ENCODE data around the gene KDM4C.
A peak's percentile ranks its signal among the peaks of the same experiment; 100 is the strongest.

The KDM4C gene

GRCh38 chr9:7212101-7212500, 454.3 kb downstream of the KDM4C start:
- H3K79me2 ChIP-seq (ENCODE audit: insufficient read depth, low read length), result no peaks in the 10 kb centered on the region
- no peaks in the 10 kb centered on the region for H3K36me3 ChIP-seq (ENCODE audit: insufficient read depth, low read length)
- H3K4me3 ChIP-seq (ENCODE audit: low read depth in 1 of 2, low read length in 2 of 2), result no peak overlapping the region
- TF ChIP-seq CTCF (IDR thresholded peaks at IDR 0.05; ENCODE audit: borderline replicate concordance, extremely low read depth, low read length, poor library complexity, severe bottlenecking) (no peak), EZH2 (IDR thresholded peaks at IDR 0.05; ENCODE audit: borderline replicate concordance, low read depth, low read length, severe bottlenecking) (no peak)
- H2AFZ ChIP-seq (ENCODE audit: low read depth, low read length), result no peak overlapping the region
- no peaks in the 10 kb centered on the region for H3K9me3 ChIP-seq (ENCODE audit: insufficient read depth, low read length, severe bottlenecking)
- no peak for DNase-seq
- peak; percentile 12; the same call in 1 of the 3 replicates for ATAC-seq (ENCODE audit: insufficient read depth, low read depth)
- no peak overlapping the region for H3K27ac ChIP-seq (ENCODE audit: low read length)
- no peaks in the 10 kb centered on the region for H4K20me1 ChIP-seq (ENCODE audit: insufficient read depth, low read length)
- no peaks in the 10 kb centered on the region for H3K27me3 ChIP-seq (ENCODE audit: insufficient read depth, low read length, poor library complexity)
- H3K4me1 ChIP-seq (ENCODE audit: insufficient read depth, low read length), result no peaks in the 10 kb centered on the region
- H3K9ac ChIP-seq (ENCODE audit: low read depth, low read length), result no peak overlapping the region
- H3K4me2 ChIP-seq (ENCODE audit: insufficient read depth, low read length), result no peak overlapping the region

DNA sequence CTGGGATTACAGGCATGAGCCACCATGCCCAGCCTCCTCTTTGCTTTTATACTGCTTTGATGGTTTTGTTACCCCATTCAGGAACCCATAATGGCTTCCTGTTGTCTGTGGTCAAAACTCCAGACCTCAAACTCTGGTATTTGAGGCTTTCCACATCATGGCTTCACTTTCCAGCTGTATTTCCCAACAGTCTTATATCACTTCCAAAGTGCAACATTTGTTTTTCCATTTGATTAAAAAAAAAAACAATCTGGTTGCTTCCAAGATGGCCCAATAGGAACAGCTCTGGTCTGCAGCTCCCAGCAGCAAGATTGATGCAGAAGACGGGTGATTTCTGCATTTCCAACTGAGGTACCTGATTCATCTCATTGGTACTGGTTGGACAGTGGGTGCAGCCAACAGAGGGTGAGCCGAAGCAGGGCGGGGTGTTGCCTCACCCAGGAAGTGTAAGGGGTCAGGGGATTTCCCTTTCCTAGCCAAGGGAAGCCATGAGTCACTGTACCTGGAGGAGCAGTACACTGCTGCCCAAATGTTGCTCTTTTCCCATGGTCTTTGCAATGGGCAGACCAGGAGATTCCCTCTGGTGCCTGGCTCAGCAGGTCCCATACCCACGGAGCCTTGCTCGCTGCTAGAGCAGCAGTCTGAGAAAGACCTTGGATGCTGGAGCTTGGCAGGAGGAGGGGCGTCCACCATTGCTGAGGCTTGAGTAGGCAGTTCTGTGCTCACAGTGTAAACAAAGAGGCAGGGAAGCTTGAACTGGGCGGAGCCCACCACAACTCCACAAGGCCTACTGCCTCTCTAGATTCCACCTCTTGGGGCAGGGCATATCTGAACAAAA, 458.4 kb downstream of the KDM4C start:
- Histone ChIP-seq H3K27me3 (ENCODE audit: insufficient read depth, low read length, poor library complexity) (no peaks in the 10 kb centered on the region), H3K4me1 (ENCODE audit: insufficient read depth, low read length) (no peaks in the 10 kb centered on the region), H3K4me2 (ENCODE audit: insufficient read depth, low read length) (no peak overlapping the region), H3K27ac (ENCODE audit: low read length) (no peak overlapping the region), H3K9me3 (ENCODE audit: insufficient read depth, low read length, severe bottlenecking) (no peaks in the 10 kb centered on the region), H3K79me2 (ENCODE audit: insufficient read depth, low read length) (no peaks in the 10 kb centered on the region), H3K4me3 (ENCODE audit: low read depth in 1 of 2, low read length in 2 of 2) (no peak overlapping the region), H4K20me1 (ENCODE audit: insufficient read depth, low read length) (no peaks in the 10 kb centered on the region), H3K9ac (ENCODE audit: low read depth, low read length) (no peak overlapping the region), H3K36me3 (ENCODE audit: insufficient read depth, low read length) (no peaks in the 10 kb centered on the region), H2AFZ (ENCODE audit: low read depth, low read length) (no peak overlapping the region)
- no peak for DNase-seq
- TF ChIP-seq CTCF (IDR thresholded peaks at IDR 0.05; ENCODE audit: borderline replicate concordance, extremely low read depth, low read length, poor library complexity, severe bottlenecking) (no peak), EZH2 (IDR thresholded peaks at IDR 0.05; ENCODE audit: borderline replicate concordance, low read depth, low read length, severe bottlenecking) (no peak)
- no peak for ATAC-seq (ENCODE audit: insufficient read depth, low read depth)

GRCh38 chr9:7223981-7224380, 466.2 kb downstream of the KDM4C start:
- Histone ChIP-seq H2AFZ (ENCODE audit: low read depth, low read length) (no peak overlapping the region), H3K79me2 (ENCODE audit: insufficient read depth, low read length) (no peaks in the 10 kb centered on the region), H3K27me3 (ENCODE audit: insufficient read depth, low read length, poor library complexity) (no peaks in the 10 kb centered on the region), H3K9me3 (ENCODE audit: insufficient read depth, low read length, severe bottlenecking) (no peaks in the 10 kb centered on the region), H4K20me1 (ENCODE audit: insufficient read depth, low read length) (no peaks in the 10 kb centered on the region), H3K27ac (ENCODE audit: low read length) (no peak overlapping the region), H3K36me3 (ENCODE audit: insufficient read depth, low read length) (no peaks in the 10 kb centered on the region), H3K4me1 (ENCODE audit: insufficient read depth, low read length) (peaks cover 6% of the 10 kb centered on the region; the same call in 1 of the 2 replicates), H3K9ac (ENCODE audit: low read depth, low read length) (no peak overlapping the region), H3K4me3 (ENCODE audit: low read depth in 1 of 2, low read length in 2 of 2) (no peak overlapping the region), H3K4me2 (ENCODE audit: insufficient read depth, low read length) (no peak overlapping the region)
- DNase-seq (no peak), ATAC-seq (ENCODE audit: insufficient read depth, low read depth) (no peak)
- TF ChIP-seq CTCF (IDR thresholded peaks at IDR 0.05; ENCODE audit: borderline replicate concordance, extremely low read depth, low read length, poor library complexity, severe bottlenecking) (no peak), EZH2 (IDR thresholded peaks at IDR 0.05; ENCODE audit: borderline replicate concordance, low read depth, low read length, severe bottlenecking) (no peak)

Measured in DND-41 (cell line).